Hepatocyte (in vitro differentiated cells): ENCODE results near the gene DOCK8. TPM values are rescaled to one million over a fixed set of nuclear protein-coding genes. Genes with fewer than 3 reads are reported as not detected.

Experiments used
- DNase-seq: peaks from one replicate; pipeline ENCODE4 v3.0.0-alpha.2; 2016; ENCODE audit warnings: low spot score
- H2AFZ ChIP-seq: fragments of 200-600 bp; sonication (generic); 2 replicates; pipeline ENCODE4 v1.6.0; 2016; ENCODE audit warnings: antibody characterized with exemption, mild to moderate bottlenecking
- H3K27ac ChIP-seq: fragments of 200-600 bp; sonication (generic); 2 replicates; pipeline ENCODE4 v1.5.1; 2016; ENCODE audit warnings: mild to moderate bottlenecking
- H3K27me3 ChIP-seq: fragments of 200-600 bp; sonication (generic); 2 replicates; pipeline ENCODE4 v1.6.1; 2016
- H3K36me3 ChIP-seq: fragments of 200-600 bp; sonication (generic); replicated peaks from 2 replicates; pipeline ENCODE4 v1.5.1; 2016; ENCODE audit warnings: low read depth; ENCODE audit not compliant: insufficient read depth
- H3K4me1 ChIP-seq: fragments of 200-600 bp; sonication (generic); 2 replicates; pipeline ENCODE4 v1.5.1; 2016; ENCODE audit warnings: mild to moderate bottlenecking, moderate library complexity; ENCODE audit not compliant: insufficient read depth
- H3K4me2 ChIP-seq: fragments of 200-600 bp; sonication (generic); 2 replicates; pipeline ENCODE4 v1.6.0; 2016
- H3K4me3 ChIP-seq: fragments of 200-600 bp; sonication (generic); 2 replicates; pipeline ENCODE4 v1.5.1; 2016; ENCODE audit warnings: mild to moderate bottlenecking
- H3K79me2 ChIP-seq: fragments of 200-600 bp; sonication (generic); 2 replicates; pipeline ENCODE4 v1.6.0; 2017; ENCODE audit warnings: mild to moderate bottlenecking
- H3K9me2 ChIP-seq: fragments of 200-600 bp; sonication (generic); replicated peaks from 2 replicates; pipeline ENCODE4 v1.6.0; 2017; ENCODE audit warnings: mild to moderate bottlenecking; ENCODE audit not compliant: insufficient read depth
- H3K9me3 ChIP-seq: fragments of 200-600 bp; sonication (generic); 2 replicates; pipeline ENCODE4 v1.5.1; 2016; ENCODE audit warnings: low read depth, mild to moderate bottlenecking
- H4K20me1 ChIP-seq: fragments of 200-600 bp; sonication (generic); 2 replicates; pipeline ENCODE4 v1.6.0; 2016; ENCODE audit warnings: mild to moderate bottlenecking; ENCODE audit not compliant: insufficient read depth, poor library complexity, severe bottlenecking
- EZH2 ChIP-seq: fragments of 200-600 bp; sonication (generic); IDR thresholded peaks from 2 replicates; pipeline ENCODE4 v1.6.1; 2016; ENCODE audit warnings: antibody characterized with exemption, mild to moderate bottlenecking, borderline replicate concordance
- EZH2phosphoT487 ChIP-seq: fragments of 200-600 bp; sonication (generic); IDR thresholded peaks from one replicate; pipeline ENCODE4 v1.6.1; 2018; ENCODE audit warnings: antibody characterized with exemption, mild to moderate bottlenecking, low read depth, moderate library complexity; ENCODE audit not compliant: unreplicated experiment, severe bottlenecking
- WGBS: methylation state at CpG from one replicate; pipeline ENCODE4 v1.1.6; 2016; ENCODE audit warnings: low lambda C conversion rate; ENCODE audit errors: missing lambda C conversion rate; 5-methylcytosine and 5-hydroxymethylcytosine counted together
- polyA plus RNA-seq: library from polyadenylated mRNA; unstranded; fragments of >200 nt; fragmentation: Nextera tagmentation; extraction: Ambion mirVana; gene quantifications from 2 replicates; pipeline ENCODE4 v1.2.1, GENCODE V29; 2016
- total RNA-seq: library from RNA; depleted of rRNA; stranded (reverse); fragments of >200 nt; gene quantifications from 2 replicates; pipeline ENCODE4 v1.2.3, GENCODE V29; 2014
- TF ChIP-seq, protein P1 (sequence below): fragments of 200-600 bp; sonication (generic); IDR thresholded peaks from 2 replicates; pipeline ENCODE4 v1.5.1; 2016; ENCODE audit warnings: antibody characterized with exemption, mild to moderate bottlenecking; ENCODE audit not compliant: poor library complexity

Gene DOCK8
- total and polyA plus RNA-seq, 2 experiments from 2014 or later, result 6.5 to 6.6 TPM

DNA sequence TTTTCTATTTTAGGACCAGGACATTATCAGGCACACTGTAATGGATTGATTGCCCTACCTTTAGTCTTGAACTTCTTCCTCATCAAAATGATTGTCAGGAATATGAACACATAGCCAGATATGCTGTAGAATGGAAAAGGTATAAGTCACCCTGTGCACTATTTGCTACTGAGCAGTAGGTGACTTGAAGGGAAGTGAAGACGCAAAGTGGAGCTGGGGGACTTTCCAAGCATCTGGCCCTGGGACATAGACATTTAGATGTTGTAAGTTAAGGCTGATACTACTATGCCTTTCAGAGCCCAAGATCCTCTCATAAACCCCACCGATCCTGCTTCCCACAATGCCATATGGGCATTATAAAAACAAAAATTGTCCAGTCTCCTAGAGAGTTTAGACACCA is 174.5 kb downstream of the DOCK8 start:
- WGBS, result 91% methylated on average over 2 of the region's 2 CpGs

DNA sequence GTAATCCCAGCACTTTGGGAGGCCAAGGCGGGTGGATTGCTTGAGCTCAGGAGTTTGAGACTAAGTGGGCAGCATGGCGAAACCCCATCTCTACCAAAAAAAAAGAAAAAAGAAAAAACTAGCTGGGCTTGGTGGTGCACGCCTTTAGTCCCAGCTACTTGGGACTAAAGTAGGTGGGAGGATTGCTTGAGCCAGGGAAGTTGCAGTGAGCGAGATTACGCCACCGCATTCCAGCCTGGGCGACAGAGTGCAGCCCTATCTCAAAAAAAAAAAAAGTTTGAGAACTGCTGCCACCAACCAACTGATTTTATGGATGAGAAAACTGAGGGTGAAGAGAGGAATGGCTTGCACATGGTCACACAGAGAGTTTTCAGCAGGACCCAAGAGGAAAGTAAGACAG is 175.1 kb downstream of the DOCK8 start:
- Histone ChIP-seq H3K4me2 (no peak overlapping the region), H3K9me3 (no peaks in the 10 kb centered on the region), H4K20me1 (no peaks in the 10 kb centered on the region), H3K36me3 (no peaks in the 10 kb centered on the region), H3K4me1 (no peaks in the 10 kb centered on the region), H3K27ac (no peak overlapping the region), H3K4me3 (no peak overlapping the region), H3K27me3 (no peaks in the 10 kb centered on the region), H2AFZ (no peak overlapping the region), H3K9me2 (no peaks in the 10 kb centered on the region), H3K79me2 (no peaks in the 10 kb centered on the region)
- TF ChIP-seq EZH2 (no peak), EZH2phosphoT487 (no peak)
- TF ChIP-seq, protein P1, sequence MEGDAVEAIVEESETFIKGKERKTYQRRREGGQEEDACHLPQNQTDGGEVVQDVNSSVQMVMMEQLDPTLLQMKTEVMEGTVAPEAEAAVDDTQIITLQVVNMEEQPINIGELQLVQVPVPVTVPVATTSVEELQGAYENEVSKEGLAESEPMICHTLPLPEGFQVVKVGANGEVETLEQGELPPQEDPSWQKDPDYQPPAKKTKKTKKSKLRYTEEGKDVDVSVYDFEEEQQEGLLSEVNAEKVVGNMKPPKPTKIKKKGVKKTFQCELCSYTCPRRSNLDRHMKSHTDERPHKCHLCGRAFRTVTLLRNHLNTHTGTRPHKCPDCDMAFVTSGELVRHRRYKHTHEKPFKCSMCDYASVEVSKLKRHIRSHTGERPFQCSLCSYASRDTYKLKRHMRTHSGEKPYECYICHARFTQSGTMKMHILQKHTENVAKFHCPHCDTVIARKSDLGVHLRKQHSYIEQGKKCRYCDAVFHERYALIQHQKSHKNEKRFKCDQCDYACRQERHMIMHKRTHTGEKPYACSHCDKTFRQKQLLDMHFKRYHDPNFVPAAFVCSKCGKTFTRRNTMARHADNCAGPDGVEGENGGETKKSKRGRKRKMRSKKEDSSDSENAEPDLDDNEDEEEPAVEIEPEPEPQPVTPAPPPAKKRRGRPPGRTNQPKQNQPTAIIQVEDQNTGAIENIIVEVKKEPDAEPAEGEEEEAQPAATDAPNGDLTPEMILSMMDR, result no peak
- no peak for DNase-seq
- 85% methylated on average over 7 of the region's 7 CpGs for WGBS

More for the DNA sequence above, 174.5 kb downstream of the DOCK8 start:
- Histone ChIP-seq H3K9me2 (no peaks in the 10 kb centered on the region), H3K4me1 (no peaks in the 10 kb centered on the region), H3K4me3 (no peak overlapping the region), H3K9me3 (no peaks in the 10 kb centered on the region), H4K20me1 (no peaks in the 10 kb centered on the region), H3K4me2 (no peak overlapping the region), H3K36me3 (no peaks in the 10 kb centered on the region), H3K27me3 (no peaks in the 10 kb centered on the region), H3K79me2 (no peaks in the 10 kb centered on the region), H2AFZ (no peak overlapping the region), H3K27ac (no peak overlapping the region)
- no peak for TF ChIP-seq EZH2phosphoT487
- no peak for TF ChIP-seq EZH2
- TF ChIP-seq, protein P1, result no peak
- no peak for DNase-seq

DNA sequence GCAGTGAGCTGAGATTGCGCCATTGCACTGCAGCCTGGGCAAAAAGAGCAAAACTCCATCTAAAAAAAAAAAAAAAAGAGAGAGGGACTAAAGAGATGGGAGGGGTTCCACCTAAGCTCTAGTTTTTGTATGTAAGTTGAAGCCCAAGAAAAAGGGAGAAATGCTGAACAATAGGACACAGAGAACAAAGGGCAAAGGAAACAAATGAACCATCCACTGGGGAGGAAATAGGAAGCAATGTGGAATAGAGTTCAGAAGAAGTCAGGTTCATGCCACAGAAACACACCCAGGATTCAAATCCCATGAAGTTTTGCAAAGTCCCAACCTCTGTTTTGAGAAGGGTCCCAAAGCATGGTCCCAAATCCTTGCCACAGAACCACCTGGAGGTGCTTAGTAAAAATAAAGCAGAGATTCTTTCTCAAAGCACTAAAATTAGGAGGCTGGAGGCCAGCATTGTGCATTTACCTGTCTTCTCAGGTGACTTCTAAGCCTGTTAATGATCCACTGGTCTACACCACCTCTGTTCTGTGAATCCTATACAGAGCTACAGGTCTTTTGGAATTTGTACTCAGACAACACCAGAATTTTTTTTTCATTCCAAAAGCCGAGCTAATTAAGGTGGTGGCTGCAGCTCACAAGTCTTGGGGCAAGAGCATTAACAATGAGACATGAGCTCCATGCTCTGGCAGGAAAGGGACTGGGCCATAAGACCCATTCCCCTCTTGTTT is 177.6 kb downstream of the DOCK8 start:
- no peaks in the 10 kb centered on the region for H3K9me2 ChIP-seq
- TF ChIP-seq, protein P1, result no peak
- TF ChIP-seq EZH2, result no peak
- TF ChIP-seq EZH2phosphoT487, result no peak
- H3K9me3 ChIP-seq, result no peaks in the 10 kb centered on the region
- no peaks in the 10 kb centered on the region for H3K27me3 ChIP-seq
- no peaks in the 10 kb centered on the region for H3K79me2 ChIP-seq
- no peak overlapping the region for H3K27ac ChIP-seq
- no peaks in the 10 kb centered on the region for H3K4me1 ChIP-seq
- no peak overlapping the region for H3K4me3 ChIP-seq
- H3K36me3 ChIP-seq, result no peaks in the 10 kb centered on the region
- WGBS, result 80% methylated on average over 2 of the region's 2 CpGs
- H2AFZ ChIP-seq, result no peak overlapping the region
- no peaks in the 10 kb centered on the region for H4K20me1 ChIP-seq
- DNase-seq, result no peak
- no peak overlapping the region for H3K4me2 ChIP-seq
